MCF 10A (cell line): ENCODE measurements around the gene LIME1. TPM values are rescaled to one million over a fixed set of nuclear protein-coding genes. Genes with fewer than 3 reads are reported as not detected.

Experiments
- BruUV-seq: library from RNA; stranded (reverse); fragments of 400-500 nt; replicated peaks from 2 replicates; lab custom pipeline; 2021; lab: Mats Ljungman, UMichigan
- CTCF ChIA-PET: fragments of 300-600 bp; sonication (Branson Sonifier 250); formaldehyde crosslinking; extraction: SDS; loops from one replicate; lab custom pipeline; 2021; ENCODE audit warnings: antibody characterized with exemption, inconsistent platforms; lab: Yijun Ruan, JAX
- POLR2A ChIA-PET: fragments of 300-600, 350-650 bp; sonication (Branson Sonifier 250); formaldehyde crosslinking; extraction: SDS; loops from one replicate; lab custom pipeline; 2020; ENCODE audit warnings: antibody characterized with exemption, inconsistent platforms; lab: Yijun Ruan, JAX
- DNase-seq: peaks from one replicate; pipeline ENCODE4 v3.0.0-alpha.2; 2018; ENCODE audit not compliant: unreplicated experiment
- H3K27ac Mint-ChIP-seq: one replicate; pipeline ENCODE4 v1.8.0; 2022; ENCODE audit warnings: mild to moderate bottlenecking, low read depth, mixed read lengths; ENCODE audit not compliant: unreplicated experiment
- H3K27me3 Mint-ChIP-seq: one replicate; pipeline ENCODE4 v1.8.0; 2022; ENCODE audit warnings: mixed read lengths; ENCODE audit not compliant: insufficient read depth, unreplicated experiment
- H3K36me3 Mint-ChIP-seq: one replicate; pipeline ENCODE4 v1.8.0; 2022; ENCODE audit warnings: mild to moderate bottlenecking, moderate library complexity, mixed read lengths; ENCODE audit not compliant: insufficient read depth, unreplicated experiment
- H3K4me1 Mint-ChIP-seq: one replicate; pipeline ENCODE4 v1.8.0; 2022; ENCODE audit warnings: mixed read lengths; ENCODE audit not compliant: insufficient read depth, unreplicated experiment
- H3K4me3 Mint-ChIP-seq: one replicate; pipeline ENCODE4 v1.8.0; 2022; ENCODE audit warnings: mild to moderate bottlenecking, moderate library complexity, mixed read lengths; ENCODE audit not compliant: unreplicated experiment
- H3K9me3 Mint-ChIP-seq: one replicate; pipeline ENCODE4 v1.8.0; 2022; ENCODE audit warnings: mixed read lengths; ENCODE audit not compliant: unreplicated experiment
- intact Hi-C: fragments of 100-400 bp; cut with micrococcal nuclease; formaldehyde crosslinking; loops from 2 replicates; pipeline ENCODE4 v1.14.1; 2022
- total RNA-seq: library from RNA; stranded (reverse); gene quantifications from 2 replicates; pipeline ENCODE4 v1.2.3, GENCODE V29; 2022
- TF ChIP-seq, protein P1 (sequence below): fragments of 200-600 bp; IDR thresholded peaks from one replicate; pipeline ENCODE4 v1.8.0; 2022; ENCODE audit warnings: antibody characterized with exemption, mild to moderate bottlenecking; ENCODE audit not compliant: unreplicated experiment

The LIME1 gene
- total RNA-seq, 1 experiment from 2014 or later, result 10.1 TPM

DNA sequence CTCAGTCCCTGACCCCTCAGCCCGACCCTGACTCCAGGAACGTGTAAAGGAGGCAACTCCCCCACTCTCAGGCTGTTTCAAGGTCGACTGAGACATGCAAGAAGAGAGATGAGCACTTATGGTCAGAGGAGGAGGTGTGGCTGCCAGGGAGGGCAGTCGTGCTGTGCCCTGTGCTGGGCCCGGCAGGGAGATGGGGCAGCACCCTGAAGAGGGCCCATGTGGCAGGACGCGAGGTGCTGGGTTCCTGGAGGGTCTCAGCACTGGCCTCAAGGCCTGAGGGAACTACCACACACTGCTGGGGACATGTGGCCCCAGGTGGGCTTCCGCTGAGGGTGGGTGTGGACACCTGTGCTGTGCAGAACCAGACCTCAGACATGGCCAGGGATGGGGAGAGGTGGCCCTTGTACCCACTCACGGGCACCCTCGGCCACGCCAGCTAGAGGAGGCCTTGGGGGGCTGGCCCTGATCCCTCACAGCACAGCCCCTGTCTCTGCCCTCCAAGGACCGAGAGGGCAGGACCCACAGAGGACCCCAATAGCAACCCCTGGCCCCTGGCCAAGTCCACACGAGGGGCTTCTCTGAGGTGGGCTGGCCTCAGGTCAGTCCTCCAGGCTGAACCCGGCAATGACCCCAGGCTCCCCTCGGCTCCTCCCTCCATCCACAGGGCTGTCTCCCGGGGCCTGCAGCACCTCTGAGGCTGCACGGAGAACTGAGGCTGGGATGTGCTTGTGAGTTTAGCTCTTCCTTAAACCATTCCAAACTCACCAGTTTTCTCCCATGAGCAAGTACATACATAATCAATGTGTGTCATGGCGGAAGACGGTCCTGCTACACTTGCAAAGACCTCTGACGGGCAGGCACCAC lies 11.8 kb downstream of the LIME1 start:
- H3K4me1 Mint-ChIP-seq, result no peaks in the 10 kb centered on the region
- no peak overlapping the region for H3K27ac Mint-ChIP-seq
- DNase-seq, result no peak
- no peaks in the 10 kb centered on the region for H3K9me3 Mint-ChIP-seq
- H3K27me3 Mint-ChIP-seq, result no peaks in the 10 kb centered on the region
- TF ChIP-seq, protein P1, sequence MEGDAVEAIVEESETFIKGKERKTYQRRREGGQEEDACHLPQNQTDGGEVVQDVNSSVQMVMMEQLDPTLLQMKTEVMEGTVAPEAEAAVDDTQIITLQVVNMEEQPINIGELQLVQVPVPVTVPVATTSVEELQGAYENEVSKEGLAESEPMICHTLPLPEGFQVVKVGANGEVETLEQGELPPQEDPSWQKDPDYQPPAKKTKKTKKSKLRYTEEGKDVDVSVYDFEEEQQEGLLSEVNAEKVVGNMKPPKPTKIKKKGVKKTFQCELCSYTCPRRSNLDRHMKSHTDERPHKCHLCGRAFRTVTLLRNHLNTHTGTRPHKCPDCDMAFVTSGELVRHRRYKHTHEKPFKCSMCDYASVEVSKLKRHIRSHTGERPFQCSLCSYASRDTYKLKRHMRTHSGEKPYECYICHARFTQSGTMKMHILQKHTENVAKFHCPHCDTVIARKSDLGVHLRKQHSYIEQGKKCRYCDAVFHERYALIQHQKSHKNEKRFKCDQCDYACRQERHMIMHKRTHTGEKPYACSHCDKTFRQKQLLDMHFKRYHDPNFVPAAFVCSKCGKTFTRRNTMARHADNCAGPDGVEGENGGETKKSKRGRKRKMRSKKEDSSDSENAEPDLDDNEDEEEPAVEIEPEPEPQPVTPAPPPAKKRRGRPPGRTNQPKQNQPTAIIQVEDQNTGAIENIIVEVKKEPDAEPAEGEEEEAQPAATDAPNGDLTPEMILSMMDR, result no peak
- intact Hi-C loops, result no loop called here
- CTCF ChIA-PET, result no interaction called here
- no TSS peak for BruUV-seq
- H3K36me3 Mint-ChIP-seq, result peaks cover 24% of the 10 kb centered on the region
- POLR2A ChIA-PET, result interaction anchor here (0.5 to 1.0 kb wide), 5 partner anchors 24 to 291 kb away, joined by 3 read pairs; partner anchors contain the start of genes ARFRP1 and ZGPAT
- no peak overlapping the region for H3K4me3 Mint-ChIP-seq

DNA sequence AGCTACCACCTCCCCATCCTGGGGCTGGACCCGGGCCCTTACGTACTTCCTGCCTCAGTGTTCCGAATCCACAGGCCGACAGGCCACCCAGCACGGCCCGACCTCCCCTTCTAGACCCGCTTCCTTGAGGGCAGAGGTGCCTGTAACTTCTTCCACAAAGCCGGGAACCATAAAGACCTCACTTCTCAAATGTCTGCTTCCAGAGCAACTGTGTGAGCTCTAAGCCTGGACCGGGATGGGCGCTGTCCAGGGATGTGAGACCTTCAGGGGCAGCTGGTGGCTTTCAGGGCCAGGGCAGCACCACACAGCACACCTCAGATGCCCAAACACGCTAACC lies 12.4 kb downstream of the LIME1 start:
- H3K4me3 Mint-ChIP-seq, result no peak overlapping the region
- peaks cover 18% of the 10 kb centered on the region for H3K36me3 Mint-ChIP-seq
- TF ChIP-seq, protein P1, result no peak
- no peak overlapping the region for H3K27ac Mint-ChIP-seq
- intact Hi-C loops, result no loop called here
- POLR2A ChIA-PET, result interaction anchor here (0.5 to 2.9 kb wide), 6 partner anchors 8 to 290 kb away, joined by 3 to 8 read pairs (median 3); partner anchors contain the start of genes ARFRP1, UCKL1 and ZGPAT
- CTCF ChIA-PET, result no interaction called here
- BruUV-seq, result no TSS peak
- no peaks in the 10 kb centered on the region for H3K27me3 Mint-ChIP-seq
- H3K4me1 Mint-ChIP-seq, result no peaks in the 10 kb centered on the region
- no peaks in the 10 kb centered on the region for H3K9me3 Mint-ChIP-seq
- DNase-seq, result no peak

DNA sequence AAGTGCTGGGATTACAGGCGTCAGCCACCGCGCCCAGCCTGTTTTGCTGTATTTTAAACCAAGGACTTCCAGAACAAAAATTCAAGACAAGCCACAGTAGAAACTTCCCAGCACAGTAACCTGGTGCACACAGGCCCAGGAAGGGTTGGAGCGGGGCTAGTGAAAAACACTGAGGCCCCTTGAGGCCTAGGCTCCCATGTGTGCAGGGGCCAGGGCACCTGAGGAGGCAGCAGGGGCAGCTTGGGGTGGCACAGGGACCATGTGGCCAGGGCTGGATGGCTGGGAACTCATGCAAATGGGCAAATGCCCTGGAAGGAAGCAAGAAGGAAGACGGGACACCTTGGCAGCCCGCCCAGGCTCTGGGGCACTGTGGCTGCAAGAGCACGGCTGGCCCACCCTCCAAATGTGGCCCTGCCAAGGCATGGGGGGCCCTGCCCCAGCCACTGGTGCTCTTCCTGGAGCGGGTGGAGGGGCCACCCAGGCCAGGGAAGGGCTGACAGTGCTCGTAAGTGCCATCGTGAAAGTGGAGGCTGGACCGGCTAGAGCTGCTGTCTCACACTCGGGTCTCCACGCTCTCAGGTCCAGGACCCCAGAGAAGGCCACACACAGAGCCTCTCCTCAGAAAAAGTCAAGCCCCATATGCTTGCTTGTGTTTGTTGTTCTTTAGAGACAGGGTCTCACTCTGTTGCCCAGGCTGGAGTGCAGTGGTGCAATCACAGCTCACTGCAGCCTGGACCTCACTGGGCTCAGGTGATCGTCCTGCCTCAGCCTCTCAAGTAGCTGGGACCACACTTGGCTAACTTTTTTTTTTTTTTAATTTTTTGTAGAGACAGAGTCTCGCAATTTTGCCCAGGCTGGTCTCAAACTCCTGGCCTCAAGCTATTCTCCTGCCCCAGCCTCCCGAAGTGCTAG lies 13.4 kb downstream of the LIME1 start:
- intact Hi-C loops, result no loop called here
- H3K9me3 Mint-ChIP-seq, result no peaks in the 10 kb centered on the region
- no peaks in the 10 kb centered on the region for H3K4me1 Mint-ChIP-seq
- POLR2A ChIA-PET, result interaction anchor here (0.8 to 2.9 kb wide), 3 partner anchors 9 to 207 kb away, joined by 3 to 8 read pairs (median 3); partner anchors contain the start of gene UCKL1
- TF ChIP-seq, protein P1, result no peak
- CTCF ChIA-PET, result no interaction called here
- H3K4me3 Mint-ChIP-seq, result no peak overlapping the region
- no peaks in the 10 kb centered on the region for H3K27me3 Mint-ChIP-seq
- H3K27ac Mint-ChIP-seq, result no peak overlapping the region
- no peak for DNase-seq
- BruUV-seq, result no TSS peak
- peaks cover 16% of the 10 kb centered on the region for H3K36me3 Mint-ChIP-seq
